ENCODE measurements around the gene TSC2. TPM values are rescaled to one million over a fixed set of nuclear protein-coding genes. Genes with fewer than 3 reads are reported as not detected.

The TSC2 gene
- total RNA-seq, 2 experiments from 2014 or later: 112 to 115 TPM

GRCh38 chr16:2058872-2059271 is 11.1 kb downstream of the TSC2 start:
- ChIA-PET POLR2A (no interaction called here), CTCF (interaction anchor here (0.6 kb wide), 1 partner anchor 540 kb away, joined by 3 read pairs; no protein-coding TSS in a partner anchor)
- Mint-ChIP-seq H3K27me3 (no peaks in the 10 kb centered on the region), H3K4me1 (no peaks in the 10 kb centered on the region), H3K27ac (no peak overlapping the region), H3K36me3 (ENCODE audit: low read depth) (no peaks in the 10 kb centered on the region), H3K4me3 (no peak overlapping the region), H3K9me3 (no peaks in the 10 kb centered on the region)
- DNase-seq: no peak

GRCh38 chr16:2060346-2060745 is 12.6 kb downstream of the TSC2 start:
- POLR2A ChIA-PET: no interaction called here
- H3K27ac Mint-ChIP-seq: no peak overlapping the region

GRCh38 chr16:2061023-2061422 is 13.2 kb downstream of the TSC2 start:
- POLR2A ChIA-PET: no interaction called here
- CTCF ChIA-PET: interaction anchor here (1.2 to 1.5 kb wide), 2 partner anchors 12 to 30 kb away, joined by 3 to 4 read pairs; no protein-coding TSS in a partner anchor
- Mint-ChIP-seq H3K27me3 (no peaks in the 10 kb centered on the region), H3K9me3 (no peaks in the 10 kb centered on the region), H3K27ac (no peak overlapping the region), H3K4me1 (no peaks in the 10 kb centered on the region), H3K4me3 (no peak overlapping the region), H3K36me3 (ENCODE audit: low read depth) (peaks cover 4% of the 10 kb centered on the region)
- no peak for DNase-seq

More at GRCh38 chr16:2060346-2060745, 12.6 kb downstream of the TSC2 start:
- no peak overlapping the region for H3K4me3 Mint-ChIP-seq
- no peak for DNase-seq
- no peaks in the 10 kb centered on the region for H3K4me1 Mint-ChIP-seq
- no peaks in the 10 kb centered on the region for H3K9me3 Mint-ChIP-seq
- H3K27me3 Mint-ChIP-seq: no peaks in the 10 kb centered on the region
- no peaks in the 10 kb centered on the region for H3K36me3 Mint-ChIP-seq (ENCODE audit: low read depth)
- CTCF ChIA-PET: no interaction called here

DNA sequence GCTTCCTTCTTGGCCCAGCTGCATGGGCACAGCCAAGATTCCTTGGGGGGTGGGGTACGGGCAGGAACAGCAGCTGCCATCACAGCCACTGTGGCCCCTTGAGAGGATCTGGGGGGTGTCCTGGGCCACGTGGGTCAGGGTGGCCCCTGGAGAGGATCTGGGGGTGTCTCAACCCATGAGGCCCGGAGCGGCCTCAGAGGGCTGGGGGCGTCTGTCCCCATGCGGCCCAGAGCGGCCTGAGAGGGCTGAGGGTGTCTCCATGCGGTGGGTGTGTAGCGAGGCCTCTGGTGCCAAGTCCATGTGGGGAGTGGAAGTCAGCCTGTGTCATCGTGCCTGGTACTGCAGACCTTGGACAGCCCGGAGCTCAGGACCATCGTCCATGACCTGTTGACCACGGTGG is 13.7 kb downstream of the TSC2 start:
- Mint-ChIP-seq H3K4me1 (no peaks in the 10 kb centered on the region), H3K27me3 (no peaks in the 10 kb centered on the region), H3K36me3 (ENCODE audit: low read depth) (peaks cover 7% of the 10 kb centered on the region)

GRCh38 chr16:2062801-2063200 is 15.0 kb downstream of the TSC2 start:
- POLR2A ChIA-PET: no interaction called here
- no peak for DNase-seq
- Mint-ChIP-seq H3K27me3 (no peaks in the 10 kb centered on the region), H3K4me1 (no peaks in the 10 kb centered on the region), H3K27ac (no peak overlapping the region), H3K36me3 (ENCODE audit: low read depth) (peaks cover 9% of the 10 kb centered on the region), H3K4me3 (no peak overlapping the region), H3K9me3 (no peaks in the 10 kb centered on the region)
- CTCF ChIA-PET: interaction anchor here (1.1 to 1.3 kb wide), 2 partner anchors 11 to 12 kb away, joined by 3 read pairs; no protein-coding TSS in a partner anchor

More for the DNA sequence above, 13.7 kb downstream of the TSC2 start:
- DNase-seq: no peak
- H3K27ac Mint-ChIP-seq: no peak overlapping the region
- ChIA-PET CTCF (interaction anchor here (1.2 to 1.5 kb wide), 2 partner anchors 12 to 29 kb away, joined by 3 to 4 read pairs; no protein-coding TSS in a partner anchor), POLR2A (no interaction called here)
- H3K4me3 Mint-ChIP-seq: no peak overlapping the region
- H3K9me3 Mint-ChIP-seq: no peaks in the 10 kb centered on the region

GRCh38 chr16:2063861-2064260 is 16.1 kb downstream of the TSC2 start:
- no peak overlapping the region for H3K27ac Mint-ChIP-seq
- no peak overlapping the region for H3K4me3 Mint-ChIP-seq
- POLR2A ChIA-PET: no interaction called here
- CTCF ChIA-PET: no interaction called here
- no peaks in the 10 kb centered on the region for H3K4me1 Mint-ChIP-seq
- H3K27me3 Mint-ChIP-seq: no peaks in the 10 kb centered on the region
- no peak for DNase-seq
- H3K36me3 Mint-ChIP-seq (ENCODE audit: low read depth): peaks cover 13% of the 10 kb centered on the region
- no peaks in the 10 kb centered on the region for H3K9me3 Mint-ChIP-seq

GRCh38 chr16:2064368-2064945 is 16.7 kb downstream of the TSC2 start:
- Mint-ChIP-seq H3K36me3 (ENCODE audit: low read depth) (peaks cover 13% of the 10 kb centered on the region), H3K27me3 (no peaks in the 10 kb centered on the region), H3K4me3 (no peak overlapping the region), H3K9me3 (no peaks in the 10 kb centered on the region), H3K27ac (no peak overlapping the region), H3K4me1 (no peaks in the 10 kb centered on the region)
- ChIA-PET CTCF (no interaction called here), POLR2A (no interaction called here)
- DNase-seq: no peak

- peaks cover 16% of the 10 kb centered on the region for H3K36me3 Mint-ChIP-seq (ENCODE audit: low read depth)
- no peaks in the 10 kb centered on the region for H3K9me3 Mint-ChIP-seq
- no peak for DNase-seq
- H3K4me3 Mint-ChIP-seq: no peak overlapping the region
- no peak overlapping the region for H3K27ac Mint-ChIP-seq
- H3K27me3 Mint-ChIP-seq: no peaks in the 10 kb centered on the region
- no peaks in the 10 kb centered on the region for H3K4me1 Mint-ChIP-seq
- POLR2A ChIA-PET: no interaction called here
- CTCF ChIA-PET: no interaction called here
Observed at GRCh38 chr16:2066139-2066538, 18.4 kb downstream of the TSC2 start.

DNA sequence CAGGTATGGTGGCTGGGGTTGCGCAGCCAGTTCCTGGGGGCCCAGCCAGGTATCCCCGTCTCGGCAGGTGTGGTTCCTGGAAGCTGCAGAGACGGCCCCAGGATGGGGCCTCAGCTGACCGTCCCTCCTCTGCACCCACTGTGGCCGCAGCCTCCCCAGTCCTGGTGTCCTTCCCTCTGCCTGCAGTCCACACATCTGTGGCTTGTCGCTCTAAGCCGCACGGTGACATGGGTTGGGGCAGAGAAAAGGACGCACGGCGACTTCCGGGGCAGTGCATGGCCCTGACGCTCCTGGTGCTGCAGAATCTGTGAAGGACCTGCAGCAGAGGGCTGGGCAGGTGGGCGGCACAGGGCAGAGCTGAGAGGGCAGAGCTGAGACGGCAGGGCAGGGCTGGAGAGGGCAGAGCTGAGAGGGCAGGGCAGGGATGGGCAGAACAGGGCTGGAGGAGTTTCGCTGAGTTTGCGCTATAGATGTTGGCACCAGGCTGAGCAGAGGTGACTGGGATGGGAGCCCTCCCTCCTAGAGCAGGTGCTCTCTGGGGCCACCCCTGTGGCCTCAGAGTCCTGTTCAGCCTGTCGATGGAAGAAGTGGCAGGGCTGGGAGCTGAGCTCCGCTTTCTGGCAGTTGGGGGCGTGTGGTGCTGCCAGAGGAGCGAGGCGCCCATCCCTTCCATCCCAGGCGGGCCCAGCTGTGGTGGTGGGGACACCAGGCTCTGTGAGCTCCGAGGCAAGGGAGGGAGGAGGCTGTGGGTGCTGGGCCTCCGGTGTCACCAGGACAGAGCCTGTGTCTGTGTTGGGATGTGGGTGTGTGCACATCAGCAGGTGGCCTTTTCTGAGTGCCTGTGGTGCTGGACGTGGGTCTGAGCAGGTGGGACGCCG is 23.0 kb downstream of the TSC2 start:
- no peak overlapping the region for H3K4me3 Mint-ChIP-seq
- ChIA-PET CTCF (interaction anchor here (1.2 kb wide), 1 partner anchor 13 kb away, joined by 3 read pairs; no protein-coding TSS in a partner anchor), POLR2A (no interaction called here)
- H3K4me1 Mint-ChIP-seq: no peaks in the 10 kb centered on the region
- DNase-seq: no peak
- H3K27ac Mint-ChIP-seq: no peak overlapping the region
- H3K27me3 Mint-ChIP-seq: no peaks in the 10 kb centered on the region
- no peaks in the 10 kb centered on the region for H3K9me3 Mint-ChIP-seq
- peaks cover 21% of the 10 kb centered on the region for H3K36me3 Mint-ChIP-seq (ENCODE audit: low read depth)

DNA sequence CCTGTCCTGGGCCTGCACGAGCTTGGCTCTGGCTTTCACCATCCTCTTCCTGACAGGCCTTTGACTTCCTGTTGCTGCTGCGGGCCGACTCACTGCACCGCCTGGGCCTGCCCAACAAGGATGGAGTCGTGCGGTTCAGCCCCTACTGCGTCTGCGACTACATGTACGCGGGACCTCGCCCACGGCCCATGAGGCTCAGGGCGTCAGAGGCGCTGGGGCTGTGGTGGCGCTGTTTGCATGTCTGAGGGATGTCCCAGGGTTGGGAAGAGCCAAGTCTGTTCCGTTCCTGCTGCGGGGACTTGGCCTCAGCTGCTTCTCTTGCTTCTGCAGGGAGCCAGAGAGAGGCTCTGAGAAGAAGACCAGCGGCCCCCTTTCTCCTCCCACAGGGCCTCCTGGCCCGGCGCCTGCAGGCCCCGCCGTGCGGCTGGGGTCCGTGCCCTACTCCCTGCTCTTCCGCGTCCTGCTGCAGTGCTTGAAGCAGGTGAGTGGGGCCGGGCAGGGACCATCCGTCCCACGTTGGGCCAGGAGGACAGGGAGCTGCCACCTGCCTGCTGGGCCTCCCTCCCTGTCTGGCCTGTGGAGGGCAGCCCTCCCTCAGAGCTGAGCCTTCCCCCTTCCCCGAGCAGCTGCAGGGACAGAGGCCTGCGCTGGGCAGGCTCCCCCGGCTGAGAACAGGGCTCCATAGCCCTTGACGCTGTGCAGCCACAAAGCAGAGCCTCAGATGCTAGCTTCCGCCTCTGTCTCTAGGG is 23.8 kb downstream of the TSC2 start:
- ChIA-PET CTCF (interaction anchor here (1.2 kb wide), 1 partner anchor 12 kb away, joined by 3 read pairs; no protein-coding TSS in a partner anchor), POLR2A (no interaction called here)
- H3K27me3 Mint-ChIP-seq: no peaks in the 10 kb centered on the region

DNA sequence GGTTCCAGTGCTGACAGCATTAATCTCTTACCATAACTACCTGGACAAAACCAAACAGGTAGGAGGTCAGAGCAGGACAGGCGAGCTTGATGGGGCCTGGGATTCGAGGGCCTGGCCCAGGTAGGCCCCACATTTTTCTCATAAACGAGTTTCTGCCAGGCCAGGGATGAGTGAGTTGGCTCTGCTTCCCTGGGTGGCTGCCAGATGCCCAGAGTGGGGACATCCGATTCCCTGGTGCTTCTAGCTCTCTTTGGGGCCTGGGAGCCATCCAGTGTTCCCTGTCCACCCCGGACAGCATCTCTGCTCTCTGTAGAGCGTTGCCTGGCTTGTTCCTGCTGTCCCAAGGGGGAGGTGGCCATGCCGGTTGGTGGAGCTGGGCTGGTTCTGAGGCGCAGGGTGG is 25.1 kb downstream of the TSC2 start:
- H3K27me3 Mint-ChIP-seq: no peaks in the 10 kb centered on the region
- no peak overlapping the region for H3K27ac Mint-ChIP-seq
- POLR2A ChIA-PET: interaction anchor here (0.6 kb wide), 1 partner anchor 25 kb away, joined by 3 read pairs; no protein-coding TSS in a partner anchor
- no peak for DNase-seq
- peaks cover 13% of the 10 kb centered on the region for H3K36me3 Mint-ChIP-seq (ENCODE audit: low read depth)
- CTCF ChIA-PET: interaction anchor here (0.9 to 1.7 kb wide), 3 partner anchors 10 to 26 kb away, joined by 3 to 5 read pairs (median 3); partner anchors contain the start of genes NTHL1 and TSC2
- no peaks in the 10 kb centered on the region for H3K9me3 Mint-ChIP-seq
- H3K4me1 Mint-ChIP-seq: no peaks in the 10 kb centered on the region
- no peak overlapping the region for H3K4me3 Mint-ChIP-seq

More for the DNA sequence above, 23.8 kb downstream of the TSC2 start:
- H3K27ac Mint-ChIP-seq: no peak overlapping the region
- no peak overlapping the region for H3K4me3 Mint-ChIP-seq
- peaks cover 15% of the 10 kb centered on the region for H3K36me3 Mint-ChIP-seq (ENCODE audit: low read depth)
- H3K9me3 Mint-ChIP-seq: no peaks in the 10 kb centered on the region
- DNase-seq: no peak
- H3K4me1 Mint-ChIP-seq: no peaks in the 10 kb centered on the region

DNA sequence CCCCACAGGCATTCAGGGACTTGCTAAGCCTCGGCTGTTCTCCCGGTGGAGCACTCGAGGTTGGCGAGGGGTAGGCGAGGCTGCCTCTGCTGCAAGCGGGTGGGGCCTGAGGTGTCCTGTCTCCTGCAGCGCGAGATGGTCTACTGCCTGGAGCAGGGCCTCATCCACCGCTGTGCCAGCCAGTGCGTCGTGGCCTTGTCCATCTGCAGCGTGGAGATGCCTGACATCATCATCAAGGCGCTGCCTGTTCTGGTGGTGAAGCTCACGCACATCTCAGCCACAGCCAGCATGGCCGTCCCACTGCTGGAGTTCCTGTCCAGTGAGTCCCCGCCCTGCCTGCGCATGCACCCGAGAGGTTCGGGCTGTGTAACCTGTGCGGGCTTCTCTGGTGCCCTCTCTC is 26.3 kb downstream of the TSC2 start:
- DNase-seq: no peak
- H3K36me3 Mint-ChIP-seq (ENCODE audit: low read depth): peaks cover 12% of the 10 kb centered on the region
- H3K27me3 Mint-ChIP-seq: no peaks in the 10 kb centered on the region
- CTCF ChIA-PET: interaction anchor here (0.6 to 1.1 kb wide), 2 partner anchors 11 to 27 kb away, joined by 3 read pairs; no protein-coding TSS in a partner anchor
- no peak overlapping the region for H3K27ac Mint-ChIP-seq
- no peaks in the 10 kb centered on the region for H3K9me3 Mint-ChIP-seq
- no peak overlapping the region for H3K4me3 Mint-ChIP-seq
- POLR2A ChIA-PET: no interaction called here
- H3K4me1 Mint-ChIP-seq: no peaks in the 10 kb centered on the region

- CTCF ChIA-PET: no interaction called here
- Mint-ChIP-seq H3K4me3 (no peak overlapping the region), H3K36me3 (ENCODE audit: low read depth) (peaks cover 9% of the 10 kb centered on the region), H3K27ac (no peak overlapping the region), H3K9me3 (no peaks in the 10 kb centered on the region), H3K27me3 (no peaks in the 10 kb centered on the region), H3K4me1 (no peaks in the 10 kb centered on the region)
- no peak for DNase-seq
- POLR2A ChIA-PET: no interaction called here
Observed at GRCh38 chr16:2075631-2076030, 27.8 kb downstream of the TSC2 start.
